ENCODE measurements around the gene BIN2.

DNA sequence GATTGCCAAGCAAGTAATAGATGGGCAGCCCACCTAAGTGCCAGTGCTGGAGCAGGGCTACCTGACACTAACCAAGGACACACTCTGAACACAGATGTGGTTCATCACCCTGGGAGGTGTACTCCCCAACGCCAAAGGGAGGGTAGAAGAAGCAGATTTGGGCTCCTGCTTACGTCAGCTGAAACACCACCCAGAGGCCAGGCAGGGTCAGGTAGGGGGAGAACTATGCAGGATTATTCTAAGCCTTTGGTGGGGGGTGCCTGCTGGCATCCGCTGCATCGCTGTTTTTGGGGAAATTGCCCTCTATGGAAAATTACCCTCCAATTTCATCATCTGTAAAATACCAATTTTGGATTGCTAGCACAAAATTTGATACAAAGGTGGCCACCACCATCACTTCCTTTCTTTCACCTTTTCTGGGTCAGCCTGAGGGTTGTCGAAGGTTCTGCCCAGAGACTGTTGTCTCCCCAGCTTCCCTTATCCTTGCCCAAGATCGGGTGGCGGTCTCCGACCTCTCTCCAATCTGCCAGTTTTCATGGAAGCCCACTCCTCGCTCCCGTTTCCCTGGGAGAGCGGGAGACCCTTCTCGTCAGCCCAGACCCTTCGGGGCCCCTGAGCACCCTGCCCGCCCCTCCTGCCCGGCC lies 535 bp downstream of the BIN2 start:
- TF ChIP-seq, protein P1, sequence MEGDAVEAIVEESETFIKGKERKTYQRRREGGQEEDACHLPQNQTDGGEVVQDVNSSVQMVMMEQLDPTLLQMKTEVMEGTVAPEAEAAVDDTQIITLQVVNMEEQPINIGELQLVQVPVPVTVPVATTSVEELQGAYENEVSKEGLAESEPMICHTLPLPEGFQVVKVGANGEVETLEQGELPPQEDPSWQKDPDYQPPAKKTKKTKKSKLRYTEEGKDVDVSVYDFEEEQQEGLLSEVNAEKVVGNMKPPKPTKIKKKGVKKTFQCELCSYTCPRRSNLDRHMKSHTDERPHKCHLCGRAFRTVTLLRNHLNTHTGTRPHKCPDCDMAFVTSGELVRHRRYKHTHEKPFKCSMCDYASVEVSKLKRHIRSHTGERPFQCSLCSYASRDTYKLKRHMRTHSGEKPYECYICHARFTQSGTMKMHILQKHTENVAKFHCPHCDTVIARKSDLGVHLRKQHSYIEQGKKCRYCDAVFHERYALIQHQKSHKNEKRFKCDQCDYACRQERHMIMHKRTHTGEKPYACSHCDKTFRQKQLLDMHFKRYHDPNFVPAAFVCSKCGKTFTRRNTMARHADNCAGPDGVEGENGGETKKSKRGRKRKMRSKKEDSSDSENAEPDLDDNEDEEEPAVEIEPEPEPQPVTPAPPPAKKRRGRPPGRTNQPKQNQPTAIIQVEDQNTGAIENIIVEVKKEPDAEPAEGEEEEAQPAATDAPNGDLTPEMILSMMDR (conservative IDR thresholded peaks at IDR 0.05; ENCODE audit: low read depth, low read length) = no peak
- no peak for TF ChIP-seq EZH2 (IDR thresholded peaks at IDR 0.05; ENCODE audit: borderline replicate concordance, low read depth, low read length, poor library complexity, severe bottlenecking)
